NCI-H524 (cell line): ENCODE results near the gene NFXL1.

Experiments
- DNase-seq, 2 experiments: peaks; one replicate each; lab custom pipeline; 2025; lab: John Stamatoyannopoulos, UW

NFXL1 gene

GRCh38 chr4:47891928-47892327, 22.5 kb downstream of the NFXL1 start:
- peak; percentile 2 to 43 for DNase-seq

GRCh38 chr4:47882228-47882627, 32.2 kb downstream of the NFXL1 start:
- no peak for DNase-seq

- DNase-seq, result no peak
Measured at GRCh38 chr4:47879458-47879857, 34.9 kb downstream of the NFXL1 start.

DNA sequence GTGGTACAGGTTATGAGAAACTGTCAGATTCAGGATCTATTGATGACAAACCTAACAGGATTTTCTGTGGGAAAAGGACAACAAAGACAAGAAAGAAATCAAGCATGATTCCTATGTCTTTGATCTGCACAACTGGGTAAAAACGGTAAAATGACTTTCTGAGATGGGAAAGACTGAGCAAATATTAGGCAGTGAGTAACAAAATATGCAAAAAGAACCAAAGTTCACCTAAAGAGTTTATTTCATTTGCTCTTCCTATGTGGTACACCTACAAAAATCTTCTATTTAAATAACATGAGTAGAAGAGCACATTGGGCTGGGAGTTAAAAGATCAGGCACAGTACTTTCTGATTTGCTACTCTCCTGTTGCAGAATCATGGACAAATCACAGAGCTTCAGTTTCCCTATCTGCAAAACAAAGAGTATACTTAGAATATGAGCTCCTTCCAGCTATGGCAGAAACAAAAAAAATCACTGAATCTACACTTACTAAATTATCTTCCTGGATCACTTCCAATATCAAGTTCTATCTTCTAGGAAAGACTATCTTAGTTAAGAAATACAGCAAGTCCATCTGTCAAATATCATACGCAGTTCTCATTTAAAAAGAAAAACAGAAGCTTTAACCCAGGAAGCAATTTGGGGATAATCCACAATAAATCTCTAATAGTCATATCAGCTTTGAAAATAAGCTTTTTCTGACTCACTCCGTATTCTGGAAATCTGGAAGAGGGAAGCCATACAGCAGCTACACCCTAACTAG, 37.4 kb downstream of the NFXL1 start:
- no peak for DNase-seq

GRCh38 chr4:47876310-47876709, 38.1 kb downstream of the NFXL1 start:
- no peak for DNase-seq

DNA sequence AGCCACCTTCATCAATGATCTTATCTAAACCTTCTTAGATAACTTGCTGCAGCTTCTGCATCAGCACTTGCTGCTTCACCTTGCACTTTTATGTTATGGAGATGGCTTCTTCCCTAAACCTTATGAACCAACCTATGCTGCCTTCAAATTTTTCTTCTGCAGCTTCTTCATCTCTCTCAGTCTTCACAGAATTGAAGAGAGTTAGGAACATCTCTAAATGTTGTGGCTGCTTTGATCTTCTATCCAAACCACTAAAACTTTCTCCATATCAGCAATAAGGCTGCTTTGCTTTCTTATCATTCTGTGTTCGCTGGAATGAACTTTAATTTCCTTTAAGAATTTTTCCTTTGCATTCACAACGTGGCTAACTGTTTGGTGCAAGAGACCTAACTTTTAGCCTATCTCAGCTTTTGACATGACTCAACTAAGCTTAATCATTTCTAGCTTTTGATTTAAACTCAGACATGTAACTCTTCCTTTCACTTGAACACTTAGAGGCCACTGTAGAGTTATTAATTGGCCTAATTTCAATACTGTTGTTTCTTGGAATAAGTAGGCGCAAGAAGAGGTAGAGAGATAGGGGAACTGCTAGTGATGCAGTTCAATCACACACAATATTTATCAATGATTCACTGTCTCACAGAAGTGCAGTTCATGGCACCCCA, 40.4 kb downstream of the NFXL1 start:
- no peak for DNase-seq

DNA sequence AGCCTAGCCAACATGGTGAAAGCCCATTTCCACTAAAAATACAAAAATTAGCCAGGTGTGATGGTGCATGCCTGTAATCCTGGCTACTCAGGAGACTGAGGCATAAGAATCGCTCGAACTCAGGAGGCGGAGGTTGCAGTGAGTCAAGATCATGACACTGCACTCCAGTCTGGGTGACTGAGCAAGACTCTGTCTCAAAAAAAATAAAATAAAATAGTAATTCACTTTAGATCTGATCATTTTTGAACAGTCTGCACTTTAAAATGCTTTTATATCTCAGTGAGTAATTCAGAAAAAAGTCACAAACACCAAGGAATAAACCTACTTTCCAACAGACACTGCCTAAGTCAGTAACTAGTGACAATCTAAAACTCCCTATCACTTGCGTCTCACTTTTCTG, 50.9 kb downstream of the NFXL1 start:
- no peak for DNase-seq

DNA sequence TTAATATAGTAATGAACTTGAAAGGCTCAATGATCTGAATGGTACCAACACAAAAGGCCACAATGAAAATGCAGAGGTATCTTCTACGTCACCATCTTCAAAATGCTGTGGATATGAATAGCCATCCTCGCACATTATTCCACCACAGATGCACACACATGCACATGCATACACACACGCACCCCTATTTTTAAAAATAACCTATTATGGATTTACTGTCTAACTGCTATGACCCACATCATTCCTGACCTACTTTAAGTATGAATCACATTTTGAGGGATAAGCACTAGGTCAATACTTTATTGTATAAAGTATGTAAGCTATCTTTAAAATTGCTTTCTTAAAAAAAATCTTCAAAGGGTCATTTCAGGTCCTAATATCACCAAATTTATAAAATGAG, 52.1 kb downstream of the NFXL1 start:
- DNase-seq, result no peak

- no peak for DNase-seq
Measured at GRCh38 chr4:47860305-47860704, 54.1 kb downstream of the NFXL1 start.

- DNase-seq, result no peak
Measured at GRCh38 chr4:47858006-47858405, 56.4 kb downstream of the NFXL1 start.

- DNase-seq, result no peak
Measured at GRCh38 chr4:47856713-47857112, 57.7 kb downstream of the NFXL1 start.

DNA sequence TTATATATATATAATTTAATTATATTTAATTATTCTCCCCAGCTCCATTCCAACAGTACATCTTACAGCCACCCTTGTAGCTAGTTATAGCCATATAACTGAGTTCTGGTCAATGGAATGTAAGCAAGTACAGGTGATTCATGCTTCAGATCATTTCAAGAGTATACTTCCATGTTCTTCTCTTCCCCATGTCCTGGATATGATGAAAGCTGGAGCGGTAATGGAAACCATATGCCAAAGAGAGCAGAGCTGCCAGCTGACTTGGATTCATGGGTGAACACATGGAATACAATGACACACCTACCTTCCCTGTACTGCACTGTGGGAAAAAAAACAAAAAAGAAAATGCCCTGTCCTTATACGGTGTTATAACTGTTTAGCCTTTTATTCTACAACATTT, 59.0 kb downstream of the NFXL1 start:
- no peak for DNase-seq

- DNase-seq, result no peak
Measured at GRCh38 chr4:47852136-47852535, 62.2 kb downstream of the NFXL1 start.

GRCh38 chr4:47849466-47849865, 64.9 kb downstream of the NFXL1 start:
- no peak for DNase-seq

- no peak for DNase-seq
Measured at GRCh38 chr4:47848041-47848440, 66.3 kb downstream of the NFXL1 start.

- DNase-seq, result no peak
Measured at GRCh38 chr4:47842985-47843384, 71.4 kb downstream of the NFXL1 start.

DNA sequence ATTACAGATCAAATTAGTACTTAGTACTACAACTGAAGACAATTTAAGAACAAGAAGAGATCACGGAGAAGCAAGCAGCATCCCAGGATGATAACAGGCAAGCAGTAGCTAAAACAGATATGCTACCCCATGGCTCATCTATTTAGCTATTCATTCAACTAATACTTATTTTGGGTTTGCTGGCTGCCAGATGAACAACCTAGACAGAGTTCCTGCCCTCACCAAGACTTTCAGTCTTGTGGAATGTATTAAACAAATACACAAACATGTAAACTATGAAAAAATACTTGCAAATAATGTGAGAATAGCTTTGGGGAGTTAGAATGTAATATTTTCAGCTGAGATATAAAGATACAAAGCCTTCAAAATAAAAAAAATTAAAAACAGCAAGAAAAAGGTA, 74.1 kb downstream of the NFXL1 start:
- no peak for DNase-seq

DNA sequence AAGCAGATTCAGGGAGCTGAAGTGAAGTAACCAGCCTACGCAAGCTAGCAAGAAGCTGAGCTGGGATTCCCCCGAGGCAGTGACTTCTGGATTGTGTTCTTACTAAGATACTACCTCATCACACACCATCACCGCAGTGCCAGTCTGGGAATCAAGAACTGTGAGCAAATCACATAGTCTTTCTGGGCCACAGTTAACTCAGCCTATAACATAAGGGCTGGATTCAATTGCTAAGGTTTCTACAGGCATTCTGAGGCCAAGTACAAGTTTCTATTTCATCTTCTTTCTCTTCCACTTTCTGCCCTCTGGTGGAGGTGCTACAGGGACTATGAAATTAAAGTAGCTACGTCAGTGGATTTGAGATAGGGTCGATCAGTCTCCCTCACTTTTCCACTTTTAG, 75.1 kb downstream of the NFXL1 start:
- DNase-seq, result peak in 1 of 2 experiments; percentile 17

DNA sequence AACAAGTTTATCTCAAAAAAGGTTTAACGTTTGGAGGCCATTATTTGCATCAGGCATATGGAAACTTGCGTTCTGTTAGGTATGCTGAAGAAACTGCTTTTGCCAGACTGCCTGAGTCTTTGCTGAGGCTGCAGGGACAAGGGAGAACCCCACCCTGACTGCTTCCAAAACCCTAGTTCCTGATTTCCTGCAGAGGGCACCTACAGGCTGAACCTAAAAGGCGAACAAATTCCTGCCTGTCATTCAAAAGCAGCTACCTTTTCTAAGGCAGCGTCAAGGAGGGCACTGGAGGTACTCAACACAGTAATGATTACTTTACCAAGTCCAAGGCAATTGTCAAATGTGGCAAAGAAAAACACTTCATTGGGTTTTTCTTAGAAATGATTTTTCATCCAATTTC, 75.9 kb downstream of the NFXL1 start:
- peak in 1 of 2 experiments; percentile 21 for DNase-seq

DNA sequence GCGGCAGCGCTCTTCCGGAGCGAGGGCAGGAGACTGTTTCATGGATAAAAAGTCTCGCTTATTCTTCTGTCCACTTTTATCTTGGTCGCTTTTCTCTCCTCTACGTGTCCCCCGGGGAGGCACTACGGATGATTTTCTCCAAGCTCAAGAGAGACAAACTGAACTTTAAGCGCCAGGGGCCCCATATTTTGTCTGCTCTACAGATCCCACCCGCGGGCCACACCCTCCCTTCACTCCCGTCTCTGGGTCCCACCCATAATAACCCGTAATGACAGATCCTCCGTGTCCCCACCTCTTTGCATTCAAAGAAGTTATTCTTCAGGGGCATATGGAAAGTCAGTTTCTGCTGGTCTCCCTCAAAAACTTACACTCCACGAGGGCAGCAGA, 76.5 kb downstream of the NFXL1 start, which contains the start of gene CORIN:
TSS of gene CORIN (minus strand) at position 160 of the 387 bp plus-strand sequence. CDS start at position 42, 118 bp downstream.
- DNase-seq, result no peak

GRCh38 chr4:47837094-47837907, 77.1 kb downstream of the NFXL1 start:
- DNase-seq, result peak; percentile 39 to 61

DNA sequence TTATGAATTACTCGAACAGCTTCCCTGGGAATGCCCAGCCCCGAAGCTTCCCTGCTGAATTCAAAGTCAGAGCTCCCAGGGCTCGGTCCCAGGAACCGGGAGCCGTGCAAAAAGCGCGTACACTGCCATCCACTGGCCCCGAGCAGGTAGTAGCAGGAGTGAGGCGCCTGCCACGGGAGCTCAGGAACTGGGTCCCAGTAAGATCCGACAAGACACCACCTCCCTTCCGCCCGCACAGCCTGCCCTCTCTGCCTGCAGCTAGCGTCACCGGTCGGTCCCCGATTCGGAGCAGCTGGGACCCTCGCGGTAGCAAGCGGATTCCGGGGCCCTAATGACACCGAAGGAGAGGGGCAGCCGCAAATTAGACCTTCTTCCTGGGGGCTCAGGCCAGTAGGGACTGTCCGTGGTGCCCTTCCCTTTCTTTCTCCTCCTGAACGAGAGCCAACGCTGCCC, 77.7 kb downstream of the NFXL1 start:
- DNase-seq, result peak; percentile 80 to 87

GRCh38 chr4:47835494-47835893, 78.9 kb downstream of the NFXL1 start:
- no peak for DNase-seq
